Smooth muscle cell (in vitro differentiated cells): ENCODE measurements around the gene TLN1. TPM values are rescaled to one million over a fixed set of nuclear protein-coding genes. Genes with fewer than 3 reads are reported as not detected.

Source experiments
- DNase-seq: peaks from one replicate; lab custom pipeline; 2025; ENCODE audit not compliant: unreplicated experiment; lab: John Stamatoyannopoulos, UW
- H2AFZ ChIP-seq: fragments of 200-600 bp; sonication (generic); 2 replicates; pipeline ENCODE4 v1.6.0; 2016; ENCODE audit warnings: antibody characterized with exemption, low read depth, mild to moderate bottlenecking
- H3F3A ChIP-seq: fragments of 200-600 bp; sonication (generic); 2 replicates; pipeline ENCODE4 v1.6.0; 2017; ENCODE audit warnings: antibody characterized with exemption, low read depth
- H3K27ac ChIP-seq: fragments of 200-600 bp; sonication (generic); 2 replicates; pipeline ENCODE4 v1.5.1; 2016; ENCODE audit warnings: low read depth, mild to moderate bottlenecking
- H3K27me3 ChIP-seq: fragments of 200-600 bp; sonication (generic); 2 replicates; pipeline ENCODE4 v1.6.1; 2016; ENCODE audit warnings: low read depth, mild to moderate bottlenecking
- H3K36me3 ChIP-seq: fragments of 200-600 bp; sonication (generic); 2 replicates; pipeline ENCODE4 v1.5.1; 2016; ENCODE audit warnings: low read depth
- H3K4me1 ChIP-seq: fragments of 200-600 bp; sonication (generic); 2 replicates; pipeline ENCODE4 v1.5.1; 2016; ENCODE audit warnings: low read depth
- H3K4me2 ChIP-seq: fragments of 200-600 bp; sonication (generic); 2 replicates; pipeline ENCODE4 v1.6.0; 2016; ENCODE audit warnings: mild to moderate bottlenecking
- H3K4me3 ChIP-seq: fragments of 200-600 bp; sonication (generic); 2 replicates; pipeline ENCODE4 v1.5.1; 2016; ENCODE audit warnings: mild to moderate bottlenecking
- H3K79me2 ChIP-seq: fragments of 200-600 bp; sonication (generic); 2 replicates; pipeline ENCODE4 v1.6.0; 2016; ENCODE audit warnings: low read depth, mild to moderate bottlenecking
- H3K9ac ChIP-seq: fragments of 200-600 bp; sonication (generic); 2 replicates; pipeline ENCODE4 v1.6.0; 2016; ENCODE audit warnings: low read depth
- H3K9me3 ChIP-seq: fragments of 200-600 bp; sonication (generic); replicated peaks from 2 replicates; pipeline ENCODE4 v1.5.1; 2016; ENCODE audit warnings: low read depth
- H4K20me1 ChIP-seq: fragments of 200-600 bp; sonication (generic); 2 replicates; pipeline ENCODE4 v1.6.0; 2016; ENCODE audit warnings: low read depth
- WGBS: methylation state at CpG from one replicate; pipeline ENCODE4 v1.1.7; 2016; ENCODE audit warnings: low lambda C conversion rate; 5-methylcytosine and 5-hydroxymethylcytosine counted together
- polyA plus RNA-seq: library from polyadenylated mRNA; unstranded; fragments of >200 nt; fragmentation: Nextera tagmentation; extraction: Ambion mirVana; gene quantifications from 2 replicates; pipeline ENCODE4 v1.2.1, GENCODE V29; 2016
- total RNA-seq: library from RNA; depleted of rRNA; stranded (reverse); fragments of >200 nt; gene quantifications from 2 replicates; pipeline ENCODE4 v1.2.3, GENCODE V29; 2014
- TF ChIP-seq, protein P1 (sequence below): fragments of 200-600 bp; sonication (generic); IDR thresholded peaks from 2 replicates; pipeline ENCODE4 v1.5.1; 2017; ENCODE audit warnings: borderline replicate concordance, mild to moderate bottlenecking, antibody characterized with exemption; ENCODE audit not compliant: insufficient read depth, poor library complexity, severe bottlenecking

The TLN1 gene
- total and polyA plus RNA-seq, 2 experiments from 2014 or later = 130 to 145 TPM

DNA sequence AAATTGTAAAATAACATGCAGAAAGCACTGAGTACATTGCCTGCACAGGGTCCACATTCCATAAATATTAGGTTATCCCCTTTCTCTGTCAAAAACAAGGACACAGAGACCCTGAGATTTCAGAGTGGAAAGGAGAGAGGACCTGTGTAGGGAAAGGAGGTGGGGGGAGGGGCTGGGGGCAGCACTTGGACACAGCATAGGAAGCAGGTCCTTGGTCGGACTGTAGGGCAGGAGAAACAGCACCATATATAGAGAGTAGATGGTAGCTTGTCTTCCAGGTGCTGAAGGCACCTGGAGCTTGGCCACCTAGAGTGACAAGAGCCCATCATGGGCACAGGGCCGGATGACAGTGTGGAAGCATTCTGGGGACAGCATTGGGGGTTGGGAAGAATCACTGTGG lies 44.7 kb downstream of the TLN1 start:
- TF ChIP-seq, protein P1, sequence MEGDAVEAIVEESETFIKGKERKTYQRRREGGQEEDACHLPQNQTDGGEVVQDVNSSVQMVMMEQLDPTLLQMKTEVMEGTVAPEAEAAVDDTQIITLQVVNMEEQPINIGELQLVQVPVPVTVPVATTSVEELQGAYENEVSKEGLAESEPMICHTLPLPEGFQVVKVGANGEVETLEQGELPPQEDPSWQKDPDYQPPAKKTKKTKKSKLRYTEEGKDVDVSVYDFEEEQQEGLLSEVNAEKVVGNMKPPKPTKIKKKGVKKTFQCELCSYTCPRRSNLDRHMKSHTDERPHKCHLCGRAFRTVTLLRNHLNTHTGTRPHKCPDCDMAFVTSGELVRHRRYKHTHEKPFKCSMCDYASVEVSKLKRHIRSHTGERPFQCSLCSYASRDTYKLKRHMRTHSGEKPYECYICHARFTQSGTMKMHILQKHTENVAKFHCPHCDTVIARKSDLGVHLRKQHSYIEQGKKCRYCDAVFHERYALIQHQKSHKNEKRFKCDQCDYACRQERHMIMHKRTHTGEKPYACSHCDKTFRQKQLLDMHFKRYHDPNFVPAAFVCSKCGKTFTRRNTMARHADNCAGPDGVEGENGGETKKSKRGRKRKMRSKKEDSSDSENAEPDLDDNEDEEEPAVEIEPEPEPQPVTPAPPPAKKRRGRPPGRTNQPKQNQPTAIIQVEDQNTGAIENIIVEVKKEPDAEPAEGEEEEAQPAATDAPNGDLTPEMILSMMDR = no peak
- Histone ChIP-seq H3K36me3 (no peaks in the 10 kb centered on the region), H3K4me2 (peak overlapping the region; percentile 95), H4K20me1 (peaks cover 74% of the 10 kb centered on the region), H3K9ac (no peak overlapping the region), H3K4me1 (peaks cover 18% of the 10 kb centered on the region), H3K9me3 (no peaks in the 10 kb centered on the region), H3F3A (peaks cover 73% of the 10 kb centered on the region), H3K27me3 (no peaks in the 10 kb centered on the region), H3K27ac (peak overlapping the region; percentile 35), H3K4me3 (peak overlapping the region; percentile 70), H3K79me2 (peaks cover 35% of the 10 kb centered on the region), H2AFZ (no peak overlapping the region)
- WGBS = 75% methylated on average over 2 of the region's 2 CpGs
- DNase-seq = no peak

- peaks cover 15% of the 10 kb centered on the region for H3K4me1 ChIP-seq
Measured at GRCh38 chr9:35686222-35687203, 45.5 kb downstream of the TLN1 start.

GRCh38 chr9:35685506-35685905 lies 46.5 kb downstream of the TLN1 start:
- no peak overlapping the region for H3K4me2 ChIP-seq

More at GRCh38 chr9:35686222-35687203, 45.5 kb downstream of the TLN1 start:
- no peaks in the 10 kb centered on the region for H3K36me3 ChIP-seq
- no peak overlapping the region for H2AFZ ChIP-seq
- H3K27ac ChIP-seq = peak overlapping the region; percentile 35
- no peaks in the 10 kb centered on the region for H3K9me3 ChIP-seq
- peak overlapping the region; percentile 95 for H3K4me2 ChIP-seq
- no peak overlapping the region for H3K4me3 ChIP-seq
- H3K79me2 ChIP-seq = peaks cover 35% of the 10 kb centered on the region
- peaks cover 82% of the 10 kb centered on the region for H4K20me1 ChIP-seq
- WGBS = 58% methylated on average over 11 of the region's 11 CpGs
- no peaks in the 10 kb centered on the region for H3K27me3 ChIP-seq
- H3F3A ChIP-seq = peaks cover 75% of the 10 kb centered on the region
- DNase-seq = no peak
- no peak overlapping the region for H3K9ac ChIP-seq
- TF ChIP-seq, protein P1 = no peak

More at GRCh38 chr9:35685506-35685905, 46.5 kb downstream of the TLN1 start:
- 99% methylated on average over 13 of the region's 13 CpGs for WGBS
- Histone ChIP-seq H3K36me3 (no peaks in the 10 kb centered on the region), H3K27me3 (no peaks in the 10 kb centered on the region), H3K9ac (no peak overlapping the region), H3K9me3 (no peaks in the 10 kb centered on the region), H2AFZ (no peak overlapping the region), H3K4me1 (peaks cover 12% of the 10 kb centered on the region), H3K4me3 (no peak overlapping the region), H4K20me1 (peaks cover 86% of the 10 kb centered on the region), H3K79me2 (peaks cover 35% of the 10 kb centered on the region), H3F3A (peaks cover 75% of the 10 kb centered on the region), H3K27ac (no peak overlapping the region)
- TF ChIP-seq, protein P1 = no peak
- DNase-seq = no peak
